Islet precursor cell (in vitro differentiated cells): Measurements from ENCODE around the gene KANSL1L.
A peak's percentile ranks its signal among the peaks of the same experiment; 100 is the strongest.
"Not testable (repeated sequence)": the region's sequence is repeated elsewhere in the genome, so short reads cannot be mapped to it uniquely, and the experiment has no call there.

Experiments used
- DNase-seq: peaks from one replicate; pipeline ENCODE4 v3.0.0-alpha.2; 2018

KANSL1L gene, protein sequence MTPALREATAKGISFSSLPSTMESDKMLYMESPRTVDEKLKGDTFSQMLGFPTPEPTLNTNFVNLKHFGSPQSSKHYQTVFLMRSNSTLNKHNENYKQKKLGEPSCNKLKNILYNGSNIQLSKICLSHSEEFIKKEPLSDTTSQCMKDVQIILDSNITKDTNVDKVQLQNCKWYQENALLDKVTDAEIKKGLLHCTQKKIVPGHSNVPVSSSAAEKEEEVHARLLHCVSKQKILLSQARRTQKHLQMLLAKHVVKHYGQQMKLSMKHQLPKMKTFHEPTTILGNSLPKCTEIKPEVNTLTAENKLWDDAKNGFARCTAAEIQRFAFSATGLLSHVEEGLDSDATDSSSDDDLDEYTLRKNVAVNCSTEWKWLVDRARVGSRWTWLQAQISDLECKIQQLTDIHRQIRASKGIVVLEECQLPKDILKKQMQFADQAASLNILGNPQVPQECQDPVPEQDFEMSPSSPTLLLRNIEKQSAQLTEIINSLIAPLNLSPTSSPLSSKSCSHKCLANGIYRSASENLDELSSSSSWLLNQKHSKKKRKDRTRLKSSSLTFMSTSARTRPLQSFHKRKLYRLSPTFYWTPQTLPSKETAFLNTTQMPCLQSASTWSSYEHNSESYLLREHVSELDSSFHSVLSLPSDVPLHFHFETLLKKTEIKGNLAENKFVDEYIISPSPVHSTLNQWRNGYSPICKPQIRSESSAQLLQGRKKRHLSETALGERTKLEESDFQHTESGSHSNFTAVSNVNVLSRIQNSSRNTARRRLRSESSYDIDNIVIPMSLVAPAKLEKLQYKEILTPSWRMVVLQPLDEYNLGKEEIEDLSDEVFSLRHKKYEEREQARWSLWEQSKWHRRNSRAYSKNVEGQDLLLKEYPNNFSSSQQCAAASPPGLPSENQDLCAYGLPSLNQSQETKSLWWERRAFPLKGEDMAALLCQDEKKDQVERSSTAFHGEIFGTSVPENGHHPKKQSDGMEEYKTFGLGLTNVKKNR

DNA sequence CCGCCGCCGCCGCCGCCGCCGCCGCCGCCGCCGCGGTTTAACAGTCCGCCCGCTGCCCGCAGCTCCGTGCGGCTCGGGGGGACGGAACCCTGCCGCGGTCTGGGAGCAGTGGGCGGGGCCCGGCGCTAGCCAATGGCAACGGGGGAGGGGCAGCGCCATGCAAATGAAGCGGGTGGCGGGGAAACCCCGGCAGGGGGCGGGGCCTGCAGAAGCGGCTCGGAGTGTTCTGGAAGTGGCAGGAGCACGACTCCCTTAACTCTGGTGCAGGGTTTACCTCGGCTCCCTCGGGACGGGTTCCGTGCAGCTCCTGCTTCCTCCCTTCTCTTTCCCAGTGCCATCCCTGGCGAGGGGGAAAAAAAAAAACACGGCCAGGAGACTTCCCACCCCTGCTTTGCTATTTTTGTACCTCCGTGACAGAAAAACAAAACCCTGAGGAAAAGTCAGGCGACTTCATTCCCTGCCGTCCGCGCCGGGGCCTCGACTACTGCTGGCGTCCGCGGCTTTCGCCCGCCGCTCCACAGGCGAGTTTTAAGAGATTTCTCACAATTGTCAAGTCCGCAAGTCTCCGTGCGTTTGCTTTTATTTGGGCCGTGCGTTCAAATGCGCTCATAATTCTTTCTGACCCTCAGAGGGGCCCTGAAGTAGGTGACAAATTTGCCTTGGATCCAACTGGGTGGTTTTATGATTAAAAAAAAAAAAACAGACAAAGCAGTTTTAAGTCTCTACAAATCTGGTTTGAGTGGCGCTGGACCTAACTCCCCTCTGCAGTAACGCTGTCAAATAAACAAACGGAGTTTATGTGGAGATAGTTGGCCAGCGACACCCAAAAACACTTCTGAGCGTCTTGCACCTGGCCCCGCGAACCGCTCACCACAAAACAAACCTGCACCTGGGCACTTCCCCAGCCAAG lies at the start of gene KANSL1L:
TSS of gene KANSL1L (minus strand) at position 101 of the 910 bp plus-strand sequence. CDS start 16,827 bp downstream, outside the sequence.
- peak; percentile 99 for DNase-seq

DNA sequence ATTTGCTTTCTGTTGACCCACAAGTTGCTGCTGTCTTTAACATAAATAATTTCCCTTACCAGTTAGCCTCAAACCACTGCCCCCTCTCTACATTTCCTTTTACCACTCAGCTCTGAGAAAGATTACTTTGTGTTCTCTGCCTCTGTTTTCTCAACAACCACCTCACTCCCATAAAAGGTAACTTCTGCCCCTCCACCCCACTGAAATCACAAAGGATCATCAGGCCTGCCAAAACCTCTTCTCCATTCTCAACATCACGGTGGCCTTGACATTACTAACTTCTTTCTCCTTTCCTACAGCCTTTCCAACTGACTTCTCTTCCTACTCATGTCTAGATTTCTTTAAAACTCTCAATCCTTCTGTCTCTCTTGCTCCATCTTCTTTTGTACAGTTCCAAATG lies 43.9 kb upstream of the KANSL1L start:
- no peak for DNase-seq

DNA sequence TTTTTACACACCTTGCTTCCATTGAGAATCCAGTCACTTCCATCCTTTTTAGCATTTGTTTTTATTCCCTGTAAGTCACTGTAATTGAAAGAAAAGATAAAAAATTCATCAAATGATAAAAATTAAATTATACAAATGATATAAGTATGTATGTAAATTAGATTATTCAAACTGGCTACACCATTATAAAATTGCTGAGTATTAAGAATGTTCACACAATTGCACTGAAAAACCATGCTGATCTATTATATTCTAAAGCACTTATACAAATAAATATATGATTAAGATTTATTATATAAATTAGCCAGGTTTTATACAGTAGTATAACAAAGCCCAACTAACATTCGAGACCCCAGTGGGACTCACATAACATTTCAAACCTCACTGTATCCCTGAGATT lies 39.0 kb upstream of the KANSL1L start:
- no peak for DNase-seq

DNA sequence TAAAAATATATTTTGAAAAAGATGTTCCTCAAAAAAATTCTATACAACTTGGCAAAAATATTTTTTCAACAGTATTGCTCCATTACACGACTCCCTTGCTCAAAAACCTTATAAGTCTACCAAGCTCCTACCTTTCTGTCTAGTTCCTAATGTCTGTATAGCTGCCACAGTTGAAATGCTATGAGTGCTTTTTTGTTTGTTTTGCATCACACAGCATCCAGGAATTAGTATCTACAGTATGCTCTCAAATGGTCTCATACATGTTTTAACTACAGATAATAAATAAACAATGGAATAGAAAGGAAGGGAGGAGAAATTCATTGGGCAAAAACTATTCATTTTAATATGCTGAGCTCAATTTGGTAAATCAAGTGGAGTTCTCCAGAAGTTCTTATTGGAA lies 36.7 kb upstream of the KANSL1L start:
- DNase-seq: no peak

DNA sequence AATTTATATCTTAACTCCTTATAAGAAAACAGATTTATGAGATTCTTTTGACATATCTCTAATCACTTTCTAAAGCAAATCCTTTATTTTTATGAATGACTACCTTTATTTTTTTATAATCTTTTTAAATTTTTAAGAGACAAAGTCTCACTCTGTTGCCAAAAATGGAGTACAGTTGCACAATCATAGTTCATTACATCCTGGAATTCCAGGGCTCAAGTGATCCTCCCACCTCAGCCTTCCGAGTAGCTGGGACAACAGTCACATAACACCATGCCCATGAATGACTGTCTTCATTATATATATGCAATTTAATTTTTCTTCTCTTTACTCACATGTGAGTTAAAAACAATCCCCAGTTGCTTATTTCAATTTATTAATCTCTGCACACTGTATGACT lies 32.3 kb upstream of the KANSL1L start:
- no peak for DNase-seq

DNA sequence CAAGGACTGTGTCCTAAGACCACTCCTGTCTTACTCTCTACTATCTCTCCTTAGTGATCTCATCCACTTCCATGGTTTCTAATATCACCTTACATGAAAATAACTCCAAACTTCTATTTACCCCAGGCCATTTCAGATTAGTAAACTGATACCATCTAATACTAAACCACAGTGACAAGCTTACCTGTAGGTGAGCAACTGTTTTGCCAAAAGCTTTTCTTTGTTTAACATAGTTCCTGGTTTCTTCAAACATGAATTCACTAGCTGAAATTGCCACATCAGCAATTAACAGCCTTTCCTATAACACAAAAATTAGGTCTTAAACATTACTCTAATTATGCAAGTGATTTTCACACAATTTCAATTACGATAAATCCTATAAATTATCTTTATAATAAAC lies 31.9 kb upstream of the KANSL1L start:
- DNase-seq: no peak

DNA sequence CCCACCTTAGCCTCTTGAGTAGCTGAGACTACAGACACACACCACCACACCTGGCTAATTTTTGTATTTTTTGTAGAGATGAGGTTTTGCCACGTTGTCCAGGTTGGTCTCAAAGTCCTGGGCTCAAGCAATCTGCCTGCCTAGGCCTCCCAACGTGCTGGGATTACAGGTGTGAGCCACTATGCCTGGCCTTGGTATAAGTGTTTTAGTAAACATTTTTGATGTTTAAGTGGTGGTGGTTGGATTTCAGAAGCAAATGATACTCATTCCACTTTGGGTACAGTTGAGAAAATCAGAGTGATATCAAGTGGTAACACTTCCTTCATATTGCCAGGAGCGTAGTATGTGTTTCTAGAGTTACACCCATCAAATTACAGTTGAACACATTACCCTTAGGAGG lies 28.6 kb upstream of the KANSL1L start:
- no peak for DNase-seq

DNA sequence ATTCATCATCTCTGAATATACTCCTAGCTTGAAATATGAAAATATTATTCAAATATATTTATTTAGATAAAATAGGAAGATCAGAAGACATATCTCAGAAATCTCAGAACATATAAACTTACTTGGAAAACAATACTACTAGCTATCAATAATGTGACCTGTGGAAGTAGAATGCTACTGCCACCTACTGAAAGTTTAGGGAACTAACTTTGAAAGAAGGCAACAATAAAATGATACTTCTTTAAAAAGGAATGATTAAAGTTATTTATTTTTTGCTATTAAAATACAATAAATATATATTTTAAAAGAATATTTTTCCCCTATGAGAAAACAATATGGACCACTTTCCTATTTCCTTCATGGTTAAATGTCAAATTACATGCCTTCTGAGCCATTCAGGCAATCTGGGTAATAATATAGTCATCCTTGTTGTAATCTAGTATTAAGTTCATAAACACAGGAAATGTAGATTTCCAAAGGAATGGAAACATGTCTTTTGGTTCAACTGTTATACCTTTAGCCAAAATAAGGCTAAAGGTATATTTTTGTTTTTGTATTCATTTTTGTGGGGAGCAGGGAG lies 28.1 kb upstream of the KANSL1L start:
- no peak for DNase-seq

DNA sequence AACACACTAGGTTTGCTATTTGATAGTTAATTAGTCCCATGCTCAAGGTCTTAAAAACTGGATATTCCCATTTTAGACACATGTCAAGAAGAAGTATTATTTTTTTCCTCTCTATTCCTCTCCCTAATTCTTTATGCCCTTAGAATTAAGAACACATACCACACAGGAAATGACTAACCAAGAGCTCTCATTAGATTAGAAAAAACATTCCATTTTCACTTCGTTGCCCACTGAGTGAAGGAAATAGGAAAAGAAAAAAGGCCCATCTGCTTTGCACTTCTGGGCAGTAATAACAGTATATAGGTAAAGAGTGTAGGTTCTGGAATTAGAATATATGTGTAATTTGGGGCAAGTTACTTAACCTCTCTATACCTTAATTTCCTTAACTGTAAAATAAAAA lies 27.1 kb upstream of the KANSL1L start:
- DNase-seq: no peak

DNA sequence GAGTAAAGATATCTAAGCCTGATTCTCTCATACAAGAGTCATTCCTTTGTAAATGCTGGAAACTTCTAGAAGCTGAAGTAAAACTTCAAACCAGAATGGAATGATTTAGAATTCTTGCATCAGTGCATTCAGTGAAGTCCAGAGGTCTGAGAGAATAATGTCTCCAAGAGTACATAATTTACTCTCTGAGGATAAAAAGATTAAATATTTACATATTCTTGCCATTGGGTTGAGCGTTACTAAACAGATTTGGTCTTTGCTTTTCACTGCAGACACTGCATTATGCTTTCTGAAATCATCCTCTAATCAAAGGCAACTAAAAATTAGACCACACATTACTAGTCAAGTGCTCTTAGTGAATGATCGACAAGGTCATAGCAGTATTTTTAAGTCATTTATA lies 26.5 kb upstream of the KANSL1L start:
- no peak for DNase-seq

DNA sequence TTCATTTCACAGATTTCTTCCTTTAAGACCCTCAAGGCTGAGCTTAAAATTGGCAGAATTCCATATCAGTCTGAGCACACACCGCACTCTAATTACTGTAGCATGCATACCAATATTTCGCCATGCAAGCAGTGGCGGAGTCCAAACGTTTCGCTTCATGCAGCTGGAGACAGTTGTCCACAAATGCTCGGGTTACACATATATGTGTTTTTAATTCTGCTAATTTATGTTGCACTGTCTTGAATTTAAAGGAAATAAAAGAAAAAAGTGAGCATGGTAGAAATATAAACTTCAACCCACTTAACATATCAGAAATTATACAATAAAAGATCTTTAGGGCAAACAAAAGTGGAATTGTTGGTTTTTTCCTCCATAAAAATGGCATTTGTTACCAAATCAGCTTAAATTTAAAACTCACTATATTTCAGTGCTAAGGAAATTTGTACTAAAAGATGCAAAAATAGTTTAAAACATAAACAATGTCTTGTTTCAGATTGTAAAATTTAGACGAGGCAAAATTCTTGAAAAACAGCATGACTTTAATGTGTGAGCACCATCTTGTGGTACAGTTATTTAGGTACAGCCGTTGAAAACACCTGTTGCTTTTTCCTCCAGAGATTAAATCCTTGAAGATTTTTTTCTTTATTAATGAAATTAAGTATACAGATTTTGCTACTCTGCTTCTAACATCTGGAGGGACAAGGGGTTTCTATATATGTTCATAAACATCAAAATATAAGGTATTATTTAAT lies 24.1 kb upstream of the KANSL1L start:
- DNase-seq: no peak

DNA sequence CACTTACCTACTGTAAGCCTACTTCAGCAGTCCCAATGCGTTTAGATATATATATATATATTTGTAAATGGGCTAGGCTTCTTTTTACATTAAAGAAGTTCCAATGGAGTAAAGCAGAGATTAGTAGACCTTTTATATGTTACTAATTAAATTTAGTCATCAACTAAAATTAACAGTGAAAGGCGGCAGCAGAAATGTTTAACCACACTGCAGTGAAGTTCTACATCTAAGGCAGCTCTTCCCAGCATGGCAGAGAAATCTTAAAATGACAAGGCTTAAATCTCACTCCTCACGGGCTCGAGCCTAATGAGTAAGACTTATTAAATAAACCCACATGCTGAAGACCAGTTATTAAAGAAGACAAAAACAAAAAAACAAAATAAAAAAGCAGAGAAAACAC lies 19.1 kb upstream of the KANSL1L start:
- DNase-seq: no peak

DNA sequence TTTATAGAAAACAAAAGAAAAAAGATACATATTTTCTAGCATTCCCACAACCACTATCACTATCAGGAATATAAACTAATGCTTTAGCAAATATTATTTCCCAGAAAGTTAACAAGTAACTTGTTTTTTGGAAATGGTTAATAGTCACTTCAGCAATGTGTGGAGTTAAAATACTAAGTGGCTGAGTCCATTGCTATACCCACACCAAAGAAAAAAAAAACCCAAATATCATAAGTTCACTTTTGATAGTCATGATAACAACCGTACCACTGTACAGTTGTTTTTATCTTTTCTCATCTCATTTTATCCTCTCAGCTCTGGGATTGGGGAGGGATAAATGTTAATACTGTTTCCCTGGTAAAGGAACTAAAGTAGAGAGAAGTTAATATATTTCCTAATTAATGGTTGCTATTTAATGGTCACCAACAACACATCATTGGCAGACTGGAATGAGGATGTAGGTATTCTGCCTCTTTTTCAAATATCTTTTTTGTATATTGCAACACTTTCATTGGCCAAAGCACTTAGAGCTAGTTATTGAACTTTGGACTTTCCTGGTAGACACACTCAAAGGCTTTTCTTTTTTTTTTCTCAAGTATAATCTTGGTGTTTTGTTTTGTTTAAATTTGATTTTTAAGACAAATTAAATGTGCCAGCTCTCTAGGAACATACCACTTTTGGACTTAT lies 18.4 kb upstream of the KANSL1L start:
- no peak for DNase-seq

DNA sequence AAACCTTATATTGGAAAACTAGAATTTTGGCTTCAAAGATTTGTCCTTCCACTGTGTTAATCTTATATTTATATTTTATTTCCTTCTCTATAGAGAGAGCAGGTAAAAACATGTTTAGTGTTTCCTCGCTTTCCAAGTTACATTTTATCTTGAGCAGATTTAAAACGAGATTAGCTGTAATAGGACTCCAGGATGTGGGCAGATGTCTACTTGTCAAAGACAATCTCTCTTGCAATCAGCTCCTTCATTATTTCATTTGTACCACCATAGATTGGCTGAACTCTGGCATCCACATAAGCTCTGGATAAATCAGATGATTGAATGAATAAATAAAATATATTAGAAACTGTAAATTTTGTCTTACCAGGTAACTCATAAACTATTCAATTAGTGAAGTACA lies 17.5 kb upstream of the KANSL1L start:
- no peak for DNase-seq

DNA sequence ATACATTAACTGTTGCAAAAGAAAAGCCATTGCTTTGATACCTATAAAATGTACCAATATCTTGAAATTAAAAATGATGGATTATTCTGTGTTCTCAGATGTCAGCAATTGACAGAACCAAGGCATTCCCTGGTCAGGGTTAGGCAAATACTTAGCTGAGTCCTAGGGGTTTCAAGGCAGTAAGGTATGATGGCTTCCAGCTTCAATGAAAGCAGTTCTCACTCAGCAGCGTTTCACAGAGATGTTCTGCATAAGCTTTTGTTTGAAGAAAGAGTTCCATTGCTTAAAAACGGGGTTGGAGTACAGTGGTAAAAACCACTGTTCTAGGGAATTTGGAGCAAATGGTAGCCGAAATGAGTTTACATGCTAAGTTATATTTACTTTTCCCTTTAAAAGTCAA lies 17.0 kb upstream of the KANSL1L start:
- no peak for DNase-seq

DNA sequence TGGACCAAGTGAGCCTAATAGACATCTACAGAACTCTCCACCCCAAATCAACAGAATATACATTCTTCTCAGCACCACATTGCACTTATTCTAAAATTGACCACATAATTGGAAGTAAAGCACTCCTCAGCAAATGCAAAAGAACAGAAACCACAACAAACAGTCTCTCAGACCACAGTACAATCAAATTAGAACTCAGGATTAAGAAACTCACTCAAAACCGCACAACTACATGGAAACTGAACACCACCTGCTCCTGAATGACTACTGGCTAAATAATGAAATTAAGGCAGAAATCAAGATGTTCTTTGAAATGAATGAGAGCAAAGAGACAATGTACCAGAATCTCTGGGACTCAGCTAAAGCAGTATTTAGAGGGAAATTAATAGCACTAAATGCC lies 12.7 kb upstream of the KANSL1L start:
- not testable (repeated sequence) for DNase-seq

DNA sequence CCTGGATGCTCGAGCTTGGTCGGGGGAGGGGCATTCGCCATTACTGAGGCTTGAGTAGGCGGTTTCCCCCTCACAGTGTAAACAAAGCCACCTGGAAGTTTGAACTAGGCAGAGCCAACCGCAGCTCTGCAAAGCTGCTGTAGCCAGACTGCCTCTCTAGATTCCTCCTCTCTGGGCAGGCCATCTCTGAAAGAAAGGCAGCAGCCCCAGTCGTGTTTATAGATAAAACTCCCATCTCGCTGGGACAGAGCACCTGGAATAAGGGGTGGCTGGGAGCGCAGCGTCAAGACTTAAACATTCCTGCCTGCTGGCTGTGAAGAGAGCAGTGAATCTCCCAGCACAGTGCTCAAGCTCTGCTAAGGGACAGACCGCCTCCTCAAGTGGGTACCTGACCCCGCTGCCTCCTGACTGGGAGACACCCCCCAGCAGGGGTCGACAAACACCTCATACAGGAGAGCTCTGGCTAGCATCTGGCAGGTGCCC lies 10.4 kb upstream of the KANSL1L start:
- peak; percentile 71 for DNase-seq

DNA sequence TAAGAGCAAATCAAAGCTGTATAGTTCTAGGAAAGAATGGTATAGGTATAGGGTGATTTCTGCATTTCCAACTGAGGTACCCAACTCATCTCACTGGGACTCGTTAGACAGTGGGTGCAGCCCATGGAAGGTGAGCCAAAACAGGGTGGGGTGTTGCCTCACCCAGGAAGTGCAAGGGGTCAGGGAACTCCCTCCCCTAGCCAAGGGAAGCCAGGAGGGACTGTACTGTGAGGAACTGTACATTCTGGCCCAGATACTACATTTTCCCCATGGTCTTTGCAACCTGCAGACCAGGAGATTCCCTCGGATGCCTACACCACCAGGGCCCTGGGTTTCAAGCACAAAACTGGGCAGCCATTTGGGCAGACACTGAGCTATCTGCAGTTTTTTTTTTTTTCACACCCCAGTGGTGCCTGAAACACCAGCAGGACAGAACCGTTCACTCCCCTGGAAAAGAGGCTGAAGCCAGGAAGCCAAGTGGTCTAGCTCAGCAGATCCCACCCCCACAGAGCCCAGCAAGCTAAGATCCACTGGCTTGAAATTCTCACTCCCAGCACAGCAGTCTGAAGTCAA lies 9.9 kb upstream of the KANSL1L start:
- DNase-seq: not testable (repeated sequence)

DNA sequence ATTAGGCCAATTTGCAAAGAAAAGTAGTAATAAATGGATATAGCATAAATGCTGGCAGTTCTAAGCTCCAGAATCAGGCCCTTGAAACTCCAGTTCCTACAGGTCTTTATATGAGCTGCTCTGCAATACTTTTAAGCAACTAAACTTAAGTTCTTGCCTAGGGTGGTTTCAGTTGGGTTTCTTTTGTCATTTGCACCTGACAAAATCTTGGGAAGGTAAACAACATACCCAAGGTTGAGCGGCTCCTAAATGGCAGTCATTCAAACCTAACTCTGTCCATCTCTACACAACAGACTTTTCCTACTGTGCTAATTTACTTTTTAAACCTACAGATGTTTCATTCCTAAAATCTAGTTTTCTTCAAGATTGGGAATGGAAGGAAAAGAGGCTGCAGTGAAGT lies 9.3 kb upstream of the KANSL1L start:
- no peak for DNase-seq

DNA sequence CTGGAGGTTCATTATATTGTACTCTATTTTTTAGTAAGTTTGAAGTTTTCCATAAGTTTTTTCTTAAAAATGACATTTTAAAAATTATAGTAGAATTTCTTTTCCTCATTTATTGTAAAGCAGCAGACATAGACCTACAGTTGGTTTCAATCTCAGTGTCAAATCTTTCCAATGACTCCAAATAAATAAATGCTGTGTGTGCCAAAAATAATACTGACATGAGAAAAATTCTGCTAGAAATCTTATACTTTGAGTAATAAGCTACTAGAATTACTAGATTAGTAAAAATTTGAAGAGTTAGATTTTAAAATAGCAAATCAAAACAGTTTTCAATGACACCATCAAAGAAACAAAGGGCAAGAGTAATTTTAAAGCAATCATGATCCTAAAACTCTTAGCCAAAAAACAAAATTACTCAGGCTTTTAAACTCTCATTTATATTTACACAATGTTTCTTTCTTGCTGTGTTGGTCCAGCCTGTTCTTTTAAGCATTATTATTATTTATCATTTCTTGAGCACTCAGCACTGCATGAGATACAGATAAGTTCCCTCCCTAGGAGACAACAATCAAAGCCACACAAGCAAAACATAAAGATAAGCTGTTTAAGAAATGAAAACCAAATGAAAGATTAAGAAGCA lies 8.3 kb upstream of the KANSL1L start:
- no peak for DNase-seq
